ENCODE data around the gene UGGT1. TPM values are rescaled to one million over a fixed set of nuclear protein-coding genes. Genes with fewer than 3 reads are reported as not detected.
A peak's percentile ranks its signal among the peaks of the same experiment; 100 is the strongest.

The UGGT1 gene
- total RNA-seq, 6 experiments from 2014 or later, result 31.4 to 96.5 (median 41.4) TPM

DNA sequence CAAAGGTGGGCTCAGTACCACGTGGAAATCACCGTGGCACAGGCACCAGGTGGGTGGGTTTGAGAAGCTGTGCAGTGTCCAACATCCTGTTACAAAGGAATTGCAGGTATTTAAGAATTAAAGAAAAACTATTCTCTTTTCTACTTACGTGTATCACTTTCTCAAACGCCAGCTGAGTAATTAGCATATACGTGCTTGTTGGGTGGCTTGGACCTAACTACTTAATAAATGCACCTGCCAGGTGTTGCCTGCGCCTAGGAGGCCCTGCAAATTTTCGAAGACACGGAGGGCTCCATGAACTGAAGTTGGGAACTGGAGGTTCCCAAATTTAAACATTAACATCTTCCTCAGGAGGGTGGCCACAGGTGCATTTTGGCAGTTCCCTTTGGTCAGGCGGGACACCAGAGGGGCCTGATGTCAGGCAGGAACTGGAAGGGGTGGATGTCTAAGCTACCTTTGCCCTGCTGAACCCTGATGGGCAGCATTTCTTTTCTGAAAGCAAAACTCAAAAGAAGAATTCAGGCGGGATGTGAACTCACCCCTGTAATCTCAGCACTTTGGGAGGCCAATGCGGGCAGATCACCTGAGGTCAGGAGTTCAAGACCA is 142.9 kb downstream of the UGGT1 start:
- intact Hi-C loops (cut with DNase I), result no loop called here
- WGBS (ENCODE audit: insufficient coverage, low coverage, low lambda C conversion rate, missing lambda C conversion rate), result 21% methylated on average over 9 of the region's 11 CpGs
- Histone ChIP-seq H3K27ac (no peak overlapping the region), H3K36me3 (no peaks in the 10 kb centered on the region), H3K4me3 (peak overlapping the region in 1 of 3 donors; percentile 75), H3K4me1 (peaks cover 0 to 5% (median 0%) of the 10 kb centered on the region in 4 donors), H3K27me3 (no peaks in the 10 kb centered on the region), H3K9me3 (no peaks in the 10 kb centered on the region)
- ATAC-seq (no peak), DNase-seq (no peak)
- TF ChIP-seq CTCF (IDR thresholded peaks at IDR 0.05), result peak in 1 of 4 donors; percentile 4
- TF ChIP-seq POLR2A (IDR thresholded peaks at IDR 0.05), result no peak

DNA sequence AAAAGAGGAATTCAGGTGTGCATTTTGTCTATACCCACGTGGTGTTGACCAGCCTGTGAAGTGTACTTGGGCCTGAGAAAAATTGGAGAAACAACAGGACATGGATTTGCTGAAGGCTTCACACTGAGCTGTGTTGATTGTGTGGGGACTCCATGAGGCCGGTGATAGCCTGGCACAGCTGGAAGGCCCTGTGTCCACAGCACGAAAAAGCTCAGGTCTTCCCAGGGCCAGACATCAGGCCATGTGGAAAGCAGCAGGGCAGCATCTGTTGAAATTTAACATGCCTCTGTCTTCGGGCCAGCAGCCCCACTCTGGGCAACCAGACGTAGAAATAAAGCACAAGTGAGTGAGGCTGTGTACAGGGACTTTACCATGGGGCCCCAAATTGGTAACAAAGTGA is 143.6 kb downstream of the UGGT1 start:
- intact Hi-C loops (cut with DNase I), result no loop called here
- 69% methylated on average over 3 of the region's 5 CpGs for WGBS (ENCODE audit: insufficient coverage, low coverage, low lambda C conversion rate, missing lambda C conversion rate)
- DNase-seq, result no peak

DNA sequence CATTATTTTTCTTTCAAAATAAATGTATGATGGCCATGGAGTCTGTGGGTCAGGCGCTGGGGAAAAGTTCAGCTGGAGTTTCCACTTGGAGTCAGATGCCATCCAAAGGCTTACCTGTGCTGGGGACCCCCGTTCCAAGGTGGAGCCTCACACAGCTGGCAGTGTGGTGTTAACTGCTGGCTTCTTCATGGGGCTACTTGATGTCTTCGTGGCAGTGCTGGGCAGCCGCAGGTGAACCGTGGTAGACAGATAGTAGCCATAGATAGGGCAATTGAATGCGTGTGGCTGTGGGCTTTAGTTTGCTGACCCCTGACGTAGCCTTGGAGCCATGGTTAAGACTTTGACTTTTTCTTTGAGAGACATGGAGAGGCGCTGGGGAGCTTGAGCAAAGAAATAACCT is 144.6 kb downstream of the UGGT1 start:
- no peaks in the 10 kb centered on the region for H3K27me3 ChIP-seq
- H3K4me3 ChIP-seq, result no peak overlapping the region
- H3K36me3 ChIP-seq, result no peaks in the 10 kb centered on the region
- TF ChIP-seq CTCF (IDR thresholded peaks at IDR 0.05), result no peak
- H3K4me1 ChIP-seq, result peaks cover 0 to 5% (median 0%) of the 10 kb centered on the region in 4 donors
- no peak overlapping the region for H3K27ac ChIP-seq
- intact Hi-C loops (cut with DNase I), result no loop called here
- 100% methylated on average over 3 of the region's 8 CpGs for WGBS (ENCODE audit: insufficient coverage, low coverage, low lambda C conversion rate, missing lambda C conversion rate)
- no peaks in the 10 kb centered on the region for H3K9me3 ChIP-seq
- ATAC-seq (no peak), DNase-seq (no peak)

More for the DNA sequence above, 143.6 kb downstream of the UGGT1 start:
- no peak overlapping the region for H3K4me3 ChIP-seq
- peaks cover 0 to 5% (median 0%) of the 10 kb centered on the region in 4 donors for H3K4me1 ChIP-seq
- TF ChIP-seq CTCF (IDR thresholded peaks at IDR 0.05) (no peak), POLR2A (IDR thresholded peaks at IDR 0.05) (no peak)
- no peaks in the 10 kb centered on the region for H3K36me3 ChIP-seq
- no peaks in the 10 kb centered on the region for H3K9me3 ChIP-seq
- H3K27ac ChIP-seq, result no peak overlapping the region
- no peak for ATAC-seq
- no peaks in the 10 kb centered on the region for H3K27me3 ChIP-seq

DNA sequence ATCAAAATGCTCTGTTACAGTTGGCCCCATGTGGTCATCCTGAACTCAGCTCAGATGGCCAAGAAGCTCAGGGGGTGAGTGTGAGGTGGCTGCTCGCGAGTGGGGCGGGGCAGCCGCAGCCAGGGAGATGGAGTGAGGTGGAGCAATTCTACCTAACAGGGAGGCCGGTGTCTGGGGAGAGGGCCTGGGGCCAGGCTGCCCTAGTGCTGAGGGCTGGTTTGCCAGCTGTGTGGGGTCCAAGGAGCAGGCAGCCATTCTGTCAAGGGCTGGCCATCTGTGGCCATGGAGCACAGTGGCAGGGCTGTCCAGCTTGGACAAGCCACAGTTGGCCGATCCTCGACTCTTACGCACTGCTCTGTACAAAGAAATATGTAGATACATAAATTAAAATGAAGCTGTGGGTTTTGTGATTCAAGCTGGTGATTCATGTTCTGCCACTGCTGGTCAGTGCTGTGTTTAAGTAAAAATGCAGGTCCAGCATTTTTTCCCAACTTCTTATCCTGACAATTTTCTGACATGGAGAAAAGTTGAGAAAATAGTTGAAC is 145.6 kb downstream of the UGGT1 start:
- Histone ChIP-seq H3K4me3 (no peak overlapping the region), H3K27ac (no peak overlapping the region), H3K4me1 (peaks cover 0 to 5% (median 0%) of the 10 kb centered on the region in 4 donors), H3K9me3 (no peaks in the 10 kb centered on the region), H3K36me3 (no peaks in the 10 kb centered on the region), H3K27me3 (no peaks in the 10 kb centered on the region)
- WGBS (ENCODE audit: insufficient coverage, low coverage, low lambda C conversion rate, missing lambda C conversion rate), result 84% methylated on average over 5 of the region's 8 CpGs
- TF ChIP-seq POLR2A (IDR thresholded peaks at IDR 0.05) (no peak), CTCF (IDR thresholded peaks at IDR 0.05) (no peak)
- intact Hi-C loops (cut with DNase I), result no loop called here
- ATAC-seq (no peak), DNase-seq (no peak)
